Esophagus muscularis mucosa (tissue), 4 donors: ENCODE results near the gene ST6GALNAC3. TPM values are rescaled to one million over a fixed set of nuclear protein-coding genes. Genes with fewer than 3 reads are reported as not detected.

Source experiments
- DNase-seq: peaks from one replicate; pipeline ENCODE4 v3.0.0-alpha.2; 2017; ENCODE audit errors: extremely low spot score
- H3K27ac ChIP-seq, 4 donors: fragments of 200-600 bp; sonication (generic); replicated peaks in 1 of 4; 1 replicate in 3 of 4; 2 replicates in 1 of 4; pipeline ENCODE4 v1.5.1; 2016 to 2019; ENCODE audit warnings: mild to moderate bottlenecking in 1 of 4
- H3K27me3 ChIP-seq, 4 donors: fragments of 200-600 bp; sonication (generic); one replicate each; pipeline versions ENCODE4 v1.5.1 to v1.6.0; 2016 to 2019
- H3K36me3 ChIP-seq, 4 donors: fragments of 200-600 bp; sonication (generic); one replicate each; pipeline ENCODE4 v1.5.1; 2016 to 2019
- H3K4me1 ChIP-seq, 4 donors: fragments of 200-600 bp; sonication (generic); one replicate each; pipeline ENCODE4 v1.5.1; 2016 to 2019
- H3K4me3 ChIP-seq, 4 donors: fragments of 200-600 bp; sonication (generic); 1 replicate in 2 of 4; 2 replicates in 2 of 4; pipeline ENCODE4 v1.5.1; 2016 to 2019; ENCODE audit warnings: mild to moderate bottlenecking in 4 of 4, moderate library complexity in 1 of 4
- H3K9me3 ChIP-seq, 4 donors: fragments of 200-600 bp; sonication (generic); 1 replicate in 3 of 4; 2 replicates in 1 of 4; pipeline ENCODE4 v1.5.1; 2016 to 2019
- EP300 ChIP-seq: sonication (generic); formaldehyde crosslinking; IDR thresholded peaks from one replicate; pipeline ENCODE4 v1.6.1; 2017; ENCODE audit warnings: antibody characterized with exemption
- POLR2A ChIP-seq: fragments of 450-650 bp; IDR thresholded peaks from one replicate; pipeline ENCODE4 v1.6.1; 2017; ENCODE audit warnings: antibody characterized with exemption, moderate library complexity, mild to moderate bottlenecking, low read depth
- POLR2AphosphoS5 ChIP-seq, 2 donors: sonication (generic); formaldehyde crosslinking; IDR thresholded peaks; one replicate each; pipeline ENCODE4 v1.6.1; 2017; ENCODE audit warnings: antibody characterized with exemption in 2 of 2
- WGBS: methylation state at CpG from one replicate; pipeline ENCODE4 v1.1.5; 2018; 5-methylcytosine and 5-hydroxymethylcytosine counted together
- intact Hi-C: fragments of 100-400 bp; cut with DNase I; formaldehyde crosslinking; loops from one replicate; pipeline ENCODE4 v1.15.1; 2023
- total RNA-seq, 4 donors: library from RNA; depleted of rRNA; stranded (reverse); fragments of >200 nt; gene quantifications; one replicate each; pipeline versions ENCODE4 v1.1.0 to v1.2.1, GENCODE V29; 2016
- TF ChIP-seq, protein P1 (sequence below), 3 experiments: fragments of 200-600 bp in 2 of 3; fragments of 450-650 bp in 1 of 3; sonication (generic) in 2 of 3; IDR thresholded peaks; one replicate each; pipeline ENCODE4 v1.5.1; 2017 to 2019; ENCODE audit warnings: antibody characterized with exemption in 3 of 3, mild to moderate bottlenecking in 2 of 3, moderate library complexity in 1 of 3

ST6GALNAC3 gene
- total RNA-seq, 4 donors from 2014 or later: 2.1 to 6.8 (median 4.8) TPM

DNA sequence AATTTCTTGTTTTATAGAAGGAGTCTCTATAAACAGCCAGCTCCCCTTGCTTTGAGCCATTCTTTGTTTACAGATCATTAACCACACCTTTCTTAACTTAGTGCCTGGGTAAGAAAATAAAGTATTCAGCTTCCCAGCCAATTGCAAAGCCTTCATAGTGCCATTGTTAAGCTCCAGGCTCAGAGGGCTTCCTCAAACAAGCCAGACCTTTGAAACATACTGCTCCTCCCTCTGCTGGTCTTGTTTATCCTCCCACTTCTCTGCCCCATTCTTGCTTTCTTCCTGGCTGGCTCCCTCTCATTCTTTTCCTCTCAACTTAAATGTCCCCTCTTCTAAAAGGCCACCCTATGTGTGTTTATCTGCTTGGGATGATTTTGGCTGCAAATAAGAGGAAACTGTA, 473.4 kb downstream of the ST6GALNAC3 start:
- Histone ChIP-seq H3K36me3 (no peaks in the 10 kb centered on the region), H3K27me3 (no peaks in the 10 kb centered on the region), H3K9me3 (no peaks in the 10 kb centered on the region), H3K4me3 (no peak overlapping the region), H3K27ac (no peak overlapping the region), H3K4me1 (no peaks in the 10 kb centered on the region)
- no peak for DNase-seq
- intact Hi-C loops: no loop called here
- TF ChIP-seq, protein P1, sequence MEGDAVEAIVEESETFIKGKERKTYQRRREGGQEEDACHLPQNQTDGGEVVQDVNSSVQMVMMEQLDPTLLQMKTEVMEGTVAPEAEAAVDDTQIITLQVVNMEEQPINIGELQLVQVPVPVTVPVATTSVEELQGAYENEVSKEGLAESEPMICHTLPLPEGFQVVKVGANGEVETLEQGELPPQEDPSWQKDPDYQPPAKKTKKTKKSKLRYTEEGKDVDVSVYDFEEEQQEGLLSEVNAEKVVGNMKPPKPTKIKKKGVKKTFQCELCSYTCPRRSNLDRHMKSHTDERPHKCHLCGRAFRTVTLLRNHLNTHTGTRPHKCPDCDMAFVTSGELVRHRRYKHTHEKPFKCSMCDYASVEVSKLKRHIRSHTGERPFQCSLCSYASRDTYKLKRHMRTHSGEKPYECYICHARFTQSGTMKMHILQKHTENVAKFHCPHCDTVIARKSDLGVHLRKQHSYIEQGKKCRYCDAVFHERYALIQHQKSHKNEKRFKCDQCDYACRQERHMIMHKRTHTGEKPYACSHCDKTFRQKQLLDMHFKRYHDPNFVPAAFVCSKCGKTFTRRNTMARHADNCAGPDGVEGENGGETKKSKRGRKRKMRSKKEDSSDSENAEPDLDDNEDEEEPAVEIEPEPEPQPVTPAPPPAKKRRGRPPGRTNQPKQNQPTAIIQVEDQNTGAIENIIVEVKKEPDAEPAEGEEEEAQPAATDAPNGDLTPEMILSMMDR (IDR thresholded peaks at IDR 0.05): no peak
- TF ChIP-seq POLR2AphosphoS5 (IDR thresholded peaks at IDR 0.05) (no peak), POLR2A (no peak), EP300 (no peak)

DNA sequence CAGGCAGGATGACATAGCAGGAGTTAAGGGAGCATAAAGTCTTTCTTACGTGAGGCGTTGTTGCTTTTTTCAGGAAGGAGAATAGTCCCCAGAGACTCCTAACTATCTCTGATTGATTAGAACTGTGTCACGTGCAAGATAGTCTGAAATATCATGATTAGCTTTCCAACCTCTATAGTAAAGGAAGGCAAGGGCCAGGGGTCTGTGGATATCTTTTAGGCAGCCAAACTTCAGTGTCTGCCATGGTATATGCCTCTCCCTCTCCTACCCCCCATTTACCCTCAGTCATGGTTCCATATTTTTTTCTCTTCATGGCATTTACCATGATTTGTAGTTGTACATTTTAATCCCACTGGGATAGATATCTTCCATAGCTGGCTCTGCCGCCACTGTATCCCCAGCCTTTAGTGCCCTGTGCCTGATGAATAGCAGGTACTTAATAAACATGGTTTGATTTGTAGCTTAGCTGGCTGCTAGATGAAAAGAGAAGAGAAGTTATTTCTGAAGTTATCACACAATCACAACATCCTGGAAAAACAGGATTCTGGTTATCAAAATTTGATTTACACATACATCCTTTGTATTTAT, 474.1 kb downstream of the ST6GALNAC3 start:
- intact Hi-C loops: no loop called here

DNA sequence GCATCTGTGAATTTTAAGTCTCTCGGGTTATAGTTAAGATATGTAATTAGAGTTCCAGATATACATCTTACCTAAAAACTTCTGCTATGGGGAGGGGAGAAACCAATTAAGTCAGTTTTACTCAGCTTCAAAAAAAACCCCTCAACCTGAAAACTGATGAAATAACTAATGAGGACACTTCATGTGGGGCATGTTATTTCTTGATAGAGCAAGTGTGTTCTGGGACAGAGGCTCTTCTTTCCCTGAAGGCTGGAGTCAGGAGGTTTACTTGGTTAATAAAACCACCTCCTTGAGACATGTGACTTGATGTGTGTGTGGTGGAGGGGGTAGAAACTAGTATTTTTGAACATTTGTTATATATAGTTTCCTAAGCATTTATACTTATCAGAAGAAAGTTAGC, 479.7 kb downstream of the ST6GALNAC3 start:
- no peak overlapping the region for H3K27ac ChIP-seq
- H3K9me3 ChIP-seq: no peaks in the 10 kb centered on the region
- H3K36me3 ChIP-seq: no peaks in the 10 kb centered on the region
- H3K4me1 ChIP-seq: no peaks in the 10 kb centered on the region
- no peak for DNase-seq
- intact Hi-C loops: no loop called here
- no peak overlapping the region for H3K4me3 ChIP-seq
- no peaks in the 10 kb centered on the region for H3K27me3 ChIP-seq
- 91% methylated on average over 1 of the region's 1 CpG for WGBS
- TF ChIP-seq POLR2A (no peak), POLR2AphosphoS5 (IDR thresholded peaks at IDR 0.05) (no peak), EP300 (no peak)
- TF ChIP-seq, protein P1 (IDR thresholded peaks at IDR 0.05): no peak

More for the DNA sequence above, 474.1 kb downstream of the ST6GALNAC3 start:
- H3K4me3 ChIP-seq: no peak overlapping the region
- TF ChIP-seq POLR2AphosphoS5 (IDR thresholded peaks at IDR 0.05) (no peak), POLR2A (no peak), EP300 (no peak)
- TF ChIP-seq, protein P1 (IDR thresholded peaks at IDR 0.05): no peak
- no peak for DNase-seq
- 84% methylated on average over 4 of the region's 4 CpGs for WGBS
- no peaks in the 10 kb centered on the region for H3K9me3 ChIP-seq
- no peaks in the 10 kb centered on the region for H3K36me3 ChIP-seq
- H3K27me3 ChIP-seq: no peaks in the 10 kb centered on the region
- no peak overlapping the region for H3K27ac ChIP-seq
- no peaks in the 10 kb centered on the region for H3K4me1 ChIP-seq

DNA sequence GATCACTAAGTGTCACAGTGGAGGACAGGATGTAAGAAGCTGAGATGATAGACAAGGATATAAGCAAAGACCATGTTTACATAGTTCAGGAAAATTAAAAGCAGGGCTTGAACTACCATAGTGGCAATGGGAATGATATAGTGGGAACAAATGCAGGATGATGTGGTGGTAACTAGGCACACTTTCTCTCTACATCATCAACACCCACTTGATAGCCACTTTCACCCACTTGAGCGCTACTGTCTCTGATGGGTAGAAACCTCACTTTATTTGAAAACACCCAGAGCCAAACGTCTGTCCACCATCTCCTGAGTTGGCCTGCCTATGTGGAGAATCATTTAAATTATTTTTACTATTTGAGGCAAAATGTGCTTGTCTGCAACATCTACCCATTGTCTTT, 487.7 kb downstream of the ST6GALNAC3 start:
- Histone ChIP-seq H3K4me1 (no peaks in the 10 kb centered on the region), H3K27me3 (no peaks in the 10 kb centered on the region), H3K9me3 (no peaks in the 10 kb centered on the region), H3K36me3 (no peaks in the 10 kb centered on the region), H3K4me3 (no peak overlapping the region), H3K27ac (no peak overlapping the region)
- WGBS: 91% methylated on average over 2 of the region's 2 CpGs
- DNase-seq: no peak
- intact Hi-C loops: no loop called here
- TF ChIP-seq, protein P1 (IDR thresholded peaks at IDR 0.05): no peak
- no peak for TF ChIP-seq POLR2AphosphoS5 (IDR thresholded peaks at IDR 0.05)

DNA sequence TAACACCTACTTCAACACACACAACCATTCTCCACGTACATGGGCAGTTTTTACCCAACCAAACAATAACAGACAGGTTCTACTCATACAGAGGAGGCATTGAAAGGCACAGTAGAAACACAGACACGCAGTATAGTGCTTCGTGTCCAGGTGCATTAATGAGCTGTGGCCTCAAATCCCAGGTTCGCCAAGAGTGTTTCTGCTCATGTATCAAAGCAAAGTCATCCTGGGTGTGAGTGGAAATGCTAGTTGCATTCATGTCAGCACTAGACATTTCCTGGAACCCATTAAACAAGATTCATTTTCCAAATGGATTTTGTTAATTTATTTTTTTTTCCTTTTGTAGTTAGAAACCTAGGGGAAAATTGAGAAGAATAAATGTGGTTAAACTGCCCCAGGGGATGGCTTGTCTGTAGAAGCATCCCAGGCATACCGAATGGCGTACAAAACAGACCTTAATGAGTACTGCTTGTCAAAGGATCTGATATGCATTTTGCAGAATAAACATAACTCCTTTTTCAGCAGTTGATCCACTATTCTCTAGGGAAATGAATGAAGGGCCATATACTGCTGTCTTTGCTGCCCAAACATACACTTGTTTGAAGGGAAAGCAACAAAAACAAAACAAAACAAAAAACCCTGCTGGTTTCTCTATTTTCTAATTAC, 494.2 kb downstream of the ST6GALNAC3 start:
- no peaks in the 10 kb centered on the region for H3K36me3 ChIP-seq
- H3K9me3 ChIP-seq: no peaks in the 10 kb centered on the region
- H3K27me3 ChIP-seq: no peaks in the 10 kb centered on the region
- H3K4me1 ChIP-seq: no peaks in the 10 kb centered on the region
- H3K4me3 ChIP-seq: no peak overlapping the region
- TF ChIP-seq POLR2A (no peak), POLR2AphosphoS5 (IDR thresholded peaks at IDR 0.05) (no peak)
- TF ChIP-seq, protein P1 (IDR thresholded peaks at IDR 0.05): no peak
- no peak overlapping the region for H3K27ac ChIP-seq
- intact Hi-C loops: no loop called here
- DNase-seq: no peak
- WGBS: 69% methylated on average over 6 of the region's 6 CpGs
